Vagina (tissue), 2 donors: Measurements from ENCODE around the gene RBBP8NL. TPM values are rescaled to one million over a fixed set of nuclear protein-coding genes. Genes with fewer than 3 reads are reported as not detected.
A peak's percentile ranks its signal among the peaks of the same experiment; 100 is the strongest.

ENCODE experiments used
- DNase-seq, 2 donors: peaks; one replicate each; pipeline ENCODE4 v3.0.0-alpha.2; 2017; ENCODE audit errors: extremely low spot score in 2 of 2
- H3K27ac ChIP-seq: fragments of 200-600 bp; sonication (generic); one replicate; pipeline ENCODE4 v1.5.1; 2019
- H3K27me3 ChIP-seq: fragments of 200-600 bp; sonication (generic); one replicate; pipeline ENCODE4 v1.5.1; 2019
- H3K36me3 ChIP-seq, 2 donors: fragments of 200-600 bp; sonication (generic); one replicate each; pipeline ENCODE4 v1.5.1; 2017 to 2019
- H3K4me1 ChIP-seq: fragments of 200-600 bp; sonication (generic); one replicate; pipeline ENCODE4 v1.5.1; 2019
- H3K4me3 ChIP-seq, 2 donors: fragments of 200-600 bp; sonication (generic); 1 replicate in 1 of 2; 2 replicates in 1 of 2; pipeline ENCODE4 v1.5.1; 2016 to 2019
- H3K9me3 ChIP-seq: fragments of 200-600 bp; sonication (generic); one replicate; pipeline ENCODE4 v1.5.1; 2019
- POLR2A ChIP-seq, 2 donors: fragments of 450-650 bp; IDR thresholded peaks; one replicate each; pipeline ENCODE4 v1.6.1; 2017; ENCODE audit warnings: antibody characterized with exemption in 2 of 2, mild to moderate bottlenecking in 2 of 2, moderate library complexity in 2 of 2
- POLR2AphosphoS5 ChIP-seq, 2 donors: sonication (generic); formaldehyde crosslinking; IDR thresholded peaks; one replicate each; pipeline ENCODE4 v1.9.0; 2017; ENCODE audit warnings: antibody characterized with exemption in 2 of 2, mild to moderate bottlenecking in 2 of 2, low read depth in 1 of 2; ENCODE audit not compliant: insufficient read depth in 1 of 2
- intact Hi-C: fragments of 100-400 bp; cut with DNase I; formaldehyde crosslinking; loops from one replicate; pipeline ENCODE4 v1.15.1; 2023
- total RNA-seq: library from RNA; depleted of rRNA; stranded (reverse); fragments of >200 nt; gene quantifications from one replicate; pipeline ENCODE4 v1.2.3, GENCODE V29; 2016
- TF ChIP-seq, protein P1 (sequence below), 3 experiments: fragments of 450-650 bp in 2 of 3; fragments of 200-600 bp in 1 of 3; sonication (generic) in 1 of 3; IDR thresholded peaks; one replicate each; pipeline ENCODE4 v1.5.1; 2017 to 2019; ENCODE audit warnings: antibody characterized with exemption in 3 of 3, mild to moderate bottlenecking in 2 of 3, moderate library complexity in 2 of 3

Gene RBBP8NL, protein sequence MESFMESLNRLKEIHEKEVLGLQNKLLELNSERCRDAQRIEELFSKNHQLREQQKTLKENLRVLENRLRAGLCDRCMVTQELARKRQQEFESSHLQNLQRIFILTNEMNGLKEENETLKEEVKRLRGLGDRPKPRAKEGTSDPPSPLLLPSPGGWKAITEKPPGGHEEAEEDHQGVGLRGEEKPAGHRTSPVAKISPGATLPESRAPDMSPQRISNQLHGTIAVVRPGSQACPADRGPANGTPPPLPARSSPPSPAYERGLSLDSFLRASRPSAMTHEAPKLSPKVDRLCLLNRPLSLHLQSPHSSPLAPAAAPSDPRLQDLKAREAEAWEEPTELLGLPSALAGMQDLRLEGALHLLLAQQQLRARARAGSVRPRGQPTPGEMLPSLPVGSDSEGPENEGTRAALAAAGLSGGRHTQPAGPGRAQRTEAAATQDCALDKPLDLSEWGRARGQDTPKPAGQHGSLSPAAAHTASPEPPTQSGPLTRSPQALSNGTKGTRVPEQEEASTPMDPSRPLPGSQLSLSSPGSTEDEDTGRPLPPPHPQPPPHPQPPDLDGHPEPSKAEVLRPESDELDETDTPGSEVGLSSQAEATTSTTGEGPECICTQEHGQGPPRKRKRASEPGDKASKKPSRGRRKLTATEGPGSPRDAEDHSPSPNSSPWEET
- 1.7 TPM for total RNA-seq

DNA sequence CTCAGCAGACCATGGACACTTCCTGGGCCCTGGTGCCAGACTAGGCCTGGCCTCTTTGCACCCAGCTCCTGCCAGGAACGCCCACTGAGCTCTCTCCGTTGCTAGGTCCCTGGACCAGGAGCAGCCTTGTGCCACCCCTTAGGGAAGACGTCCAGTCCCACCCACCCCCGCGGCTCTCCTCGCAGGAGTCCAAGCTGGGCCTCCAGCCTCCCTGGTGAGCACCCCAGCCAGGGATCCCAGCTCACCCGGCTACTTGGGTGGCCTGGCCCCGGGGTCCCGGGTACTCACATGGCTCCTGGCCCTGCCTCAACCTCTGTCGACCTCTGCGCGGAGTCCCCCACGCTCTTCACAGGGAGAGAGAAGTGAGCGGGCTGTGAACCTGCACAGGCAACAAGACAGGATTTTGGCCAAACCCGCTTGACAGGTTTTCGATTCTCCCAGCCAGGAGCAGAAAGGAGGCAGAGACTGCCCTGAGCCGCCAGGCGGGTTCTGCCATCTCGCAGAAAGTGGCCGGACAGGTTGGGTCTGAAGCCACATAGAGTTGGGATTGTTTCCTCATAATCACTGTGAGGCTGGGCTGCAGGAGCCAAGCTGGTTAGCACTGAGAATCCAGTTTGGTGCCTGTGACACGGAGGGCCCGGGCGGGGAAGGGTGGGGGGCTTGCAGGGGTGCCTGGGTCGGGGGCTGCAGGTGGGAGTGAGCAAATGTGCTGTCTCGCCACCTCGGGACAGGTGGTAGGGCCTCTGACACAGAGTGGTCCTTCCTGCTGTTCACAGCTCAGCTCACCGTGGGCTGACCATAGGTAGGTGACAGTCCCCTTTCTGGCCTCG, at the start of gene RBBP8NL:
Gene RBBP8NL, minus strand, starts transcription at position 368 of the 830 bp plus-strand sequence. CDS start 7,892 bp downstream, outside the sequence.
- intact Hi-C loops: no loop called here
- Histone ChIP-seq H3K27me3 (no peaks in the 10 kb centered on the region), H3K36me3 (no peaks in the 10 kb centered on the region), H3K4me1 (peaks cover 16% of the 10 kb centered on the region), H3K9me3 (no peaks in the 10 kb centered on the region), H3K27ac (no peak within 1 kb of the TSS), H3K4me3 (peak within 1 kb of the TSS in 1 of 2 donors; percentile 22)
- TF ChIP-seq POLR2A (IDR thresholded peaks at IDR 0.05): no peak
- TF ChIP-seq POLR2AphosphoS5 (IDR thresholded peaks at IDR 0.05; ENCODE audit: insufficient read depth in 1 of 2, low read depth in 1 of 2): peak; percentile 51 to 66
- no peak for DNase-seq

DNA sequence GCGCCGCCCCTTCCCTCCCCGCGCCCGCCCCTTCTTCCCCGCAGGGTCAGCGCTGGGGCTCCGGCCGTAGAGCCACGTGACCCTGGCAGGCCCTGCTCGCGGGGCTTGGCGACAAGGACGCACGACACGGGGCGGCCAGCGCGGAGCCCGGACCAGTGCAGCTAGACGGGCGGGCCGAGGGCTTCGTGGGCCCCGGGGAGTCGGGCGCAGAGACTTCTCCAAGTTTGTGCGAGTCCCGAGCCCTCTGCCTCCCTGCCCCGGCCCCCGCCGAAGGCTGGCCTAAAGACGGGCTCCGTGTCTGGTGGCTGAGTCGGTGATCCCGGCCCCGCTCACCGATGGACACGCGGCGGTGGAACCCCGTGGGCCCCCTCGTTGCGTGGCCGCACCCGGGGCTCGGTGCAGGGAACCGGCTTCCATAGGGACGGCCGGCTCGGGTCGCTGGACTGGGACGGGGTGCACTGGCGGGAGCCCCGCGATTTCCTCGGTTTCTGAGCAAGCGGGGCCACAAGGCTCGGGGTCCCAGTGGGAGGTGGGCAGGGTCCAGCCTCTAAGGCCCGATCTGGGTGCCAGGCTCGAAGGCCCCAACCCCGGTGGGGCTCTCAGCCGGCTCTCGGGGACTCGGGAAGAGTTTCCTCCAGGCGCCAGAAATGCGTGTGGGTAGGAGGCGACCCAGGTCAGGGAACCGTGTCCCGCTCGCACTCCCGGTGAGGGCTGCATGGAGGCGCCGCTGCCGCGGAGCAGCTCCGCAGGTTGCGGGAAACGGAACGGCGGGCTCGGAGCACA, 48.9 kb upstream of the RBBP8NL start:
- no peak overlapping the region for H3K27ac ChIP-seq
- H3K27me3 ChIP-seq: peaks cover 21% of the 10 kb centered on the region
- intact Hi-C loops: no loop called here
- peak overlapping the region; percentile 8 to 50 for H3K4me3 ChIP-seq
- DNase-seq: no peak
- H3K36me3 ChIP-seq: no peaks in the 10 kb centered on the region
- TF ChIP-seq POLR2A (IDR thresholded peaks at IDR 0.05) (no peak), POLR2AphosphoS5 (IDR thresholded peaks at IDR 0.05; ENCODE audit: insufficient read depth in 1 of 2, low read depth in 1 of 2) (no peak)
- TF ChIP-seq, protein P1, sequence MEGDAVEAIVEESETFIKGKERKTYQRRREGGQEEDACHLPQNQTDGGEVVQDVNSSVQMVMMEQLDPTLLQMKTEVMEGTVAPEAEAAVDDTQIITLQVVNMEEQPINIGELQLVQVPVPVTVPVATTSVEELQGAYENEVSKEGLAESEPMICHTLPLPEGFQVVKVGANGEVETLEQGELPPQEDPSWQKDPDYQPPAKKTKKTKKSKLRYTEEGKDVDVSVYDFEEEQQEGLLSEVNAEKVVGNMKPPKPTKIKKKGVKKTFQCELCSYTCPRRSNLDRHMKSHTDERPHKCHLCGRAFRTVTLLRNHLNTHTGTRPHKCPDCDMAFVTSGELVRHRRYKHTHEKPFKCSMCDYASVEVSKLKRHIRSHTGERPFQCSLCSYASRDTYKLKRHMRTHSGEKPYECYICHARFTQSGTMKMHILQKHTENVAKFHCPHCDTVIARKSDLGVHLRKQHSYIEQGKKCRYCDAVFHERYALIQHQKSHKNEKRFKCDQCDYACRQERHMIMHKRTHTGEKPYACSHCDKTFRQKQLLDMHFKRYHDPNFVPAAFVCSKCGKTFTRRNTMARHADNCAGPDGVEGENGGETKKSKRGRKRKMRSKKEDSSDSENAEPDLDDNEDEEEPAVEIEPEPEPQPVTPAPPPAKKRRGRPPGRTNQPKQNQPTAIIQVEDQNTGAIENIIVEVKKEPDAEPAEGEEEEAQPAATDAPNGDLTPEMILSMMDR (IDR thresholded peaks at IDR 0.05): no peak
- peaks cover 27% of the 10 kb centered on the region for H3K4me1 ChIP-seq
- H3K9me3 ChIP-seq: no peaks in the 10 kb centered on the region

DNA sequence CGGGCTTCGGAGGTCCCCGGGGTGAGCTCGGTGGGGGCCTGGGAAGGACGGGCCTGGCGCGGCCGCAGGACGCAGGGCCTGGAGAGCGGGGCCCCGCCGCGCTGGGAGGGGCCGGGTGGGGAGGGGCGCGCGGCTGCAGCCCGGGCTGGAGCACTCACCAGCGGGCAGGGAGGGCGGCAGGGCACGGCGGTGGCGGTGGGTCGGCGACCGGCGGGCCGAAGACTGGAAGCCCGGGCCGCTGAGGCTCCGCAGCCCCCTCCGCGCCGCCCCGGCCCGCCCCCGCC, 48.4 kb upstream of the RBBP8NL start, which contains the start of gene GATA5:
Gene GATA5, minus strand, starts transcription at position 224 of the 284 bp plus-strand sequence. CDS start 474 bp downstream, outside the sequence.
- Histone ChIP-seq H3K27ac (no peak within 1 kb of the TSS), H3K27me3 (peaks cover 21% of the 10 kb centered on the region), H3K4me1 (peaks cover 27% of the 10 kb centered on the region)

DNA sequence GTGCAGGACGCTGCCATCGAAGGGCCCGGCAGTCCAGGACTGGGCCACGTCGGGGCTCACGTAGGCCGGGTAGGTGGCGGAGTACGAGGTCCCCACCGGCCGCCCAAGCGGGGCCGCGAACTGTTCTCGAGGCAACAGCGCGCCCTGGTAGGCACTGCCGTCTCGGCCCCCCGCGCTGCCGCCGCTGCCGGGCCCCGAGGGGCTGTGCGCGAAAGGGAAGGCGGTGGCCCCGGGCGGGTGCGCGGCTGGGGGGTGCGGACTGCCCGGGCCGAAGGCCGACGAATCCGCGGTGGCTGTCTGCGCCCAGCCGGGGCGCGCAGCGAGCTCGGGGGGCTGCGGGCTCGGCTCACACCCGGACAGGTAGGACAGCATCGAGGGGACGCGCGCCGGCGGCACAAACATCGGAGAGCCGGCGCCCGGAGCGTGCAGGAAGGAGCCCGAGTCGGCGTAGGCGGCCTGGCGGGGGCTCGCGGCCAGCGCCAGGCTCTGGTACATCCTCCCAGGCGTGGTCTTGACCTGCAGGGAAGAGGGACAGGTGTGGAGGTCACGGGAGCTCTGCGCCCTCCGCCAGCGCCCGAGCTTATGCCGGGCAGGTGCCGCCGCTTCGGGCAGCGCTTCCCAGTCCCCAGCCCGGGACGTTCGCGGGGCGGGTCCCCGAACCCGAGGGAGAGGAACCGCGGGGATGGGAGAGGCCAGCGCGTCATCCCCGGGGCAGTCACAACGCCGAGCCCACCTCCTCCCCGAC, 47.9 kb upstream of the RBBP8NL start:
- Histone ChIP-seq H3K27me3 (peaks cover 21% of the 10 kb centered on the region), H3K27ac (no peak overlapping the region), H3K4me3 (peak overlapping the region; percentile 33 to 50), H3K36me3 (no peaks in the 10 kb centered on the region), H3K9me3 (no peaks in the 10 kb centered on the region), H3K4me1 (peaks cover 27% of the 10 kb centered on the region)
- no peak for DNase-seq
- TF ChIP-seq POLR2A (IDR thresholded peaks at IDR 0.05): no peak
- TF ChIP-seq POLR2AphosphoS5 (IDR thresholded peaks at IDR 0.05; ENCODE audit: insufficient read depth in 1 of 2, low read depth in 1 of 2): no peak
- TF ChIP-seq, protein P1 (IDR thresholded peaks at IDR 0.05): no peak
- intact Hi-C loops: no loop called here

More for the DNA sequence above, 48.4 kb upstream of the RBBP8NL start, which contains the start of gene GATA5:
- intact Hi-C loops: no loop called here
- Histone ChIP-seq H3K4me3 (peak within 1 kb of the TSS; percentile 33 to 50), H3K36me3 (no peaks in the 10 kb centered on the region), H3K9me3 (no peaks in the 10 kb centered on the region)
- TF ChIP-seq, protein P1 (IDR thresholded peaks at IDR 0.05): no peak
- TF ChIP-seq POLR2AphosphoS5 (IDR thresholded peaks at IDR 0.05; ENCODE audit: insufficient read depth in 1 of 2, low read depth in 1 of 2) (no peak), POLR2A (IDR thresholded peaks at IDR 0.05) (no peak)
- DNase-seq: no peak
